ENCODE results near the gene RFPL2.
A peak's percentile ranks its signal among the peaks of the same experiment; 100 is the strongest.

Gene RFPL2

DNA sequence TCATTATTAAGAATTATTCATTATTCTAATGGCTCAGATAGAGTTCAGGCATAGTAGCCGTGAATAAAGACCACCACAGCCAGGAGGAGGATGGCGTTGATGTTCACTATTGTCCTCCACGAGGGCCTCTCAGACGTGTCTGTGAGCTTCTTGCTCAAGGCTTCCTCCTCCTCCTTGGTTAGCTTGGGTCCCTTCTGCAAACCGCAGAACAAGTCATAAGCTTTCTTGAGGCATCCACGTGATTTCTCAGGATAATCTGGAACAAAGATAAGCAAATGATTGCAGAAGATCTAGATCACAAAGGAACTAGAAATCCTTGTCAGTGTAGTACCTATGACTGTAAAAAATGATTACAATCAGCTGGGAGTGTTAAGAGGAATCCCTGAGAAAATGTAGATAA, 13.6 kb upstream of the RFPL2 start:
- H3K27ac ChIP-seq: no peak overlapping the region

DNA sequence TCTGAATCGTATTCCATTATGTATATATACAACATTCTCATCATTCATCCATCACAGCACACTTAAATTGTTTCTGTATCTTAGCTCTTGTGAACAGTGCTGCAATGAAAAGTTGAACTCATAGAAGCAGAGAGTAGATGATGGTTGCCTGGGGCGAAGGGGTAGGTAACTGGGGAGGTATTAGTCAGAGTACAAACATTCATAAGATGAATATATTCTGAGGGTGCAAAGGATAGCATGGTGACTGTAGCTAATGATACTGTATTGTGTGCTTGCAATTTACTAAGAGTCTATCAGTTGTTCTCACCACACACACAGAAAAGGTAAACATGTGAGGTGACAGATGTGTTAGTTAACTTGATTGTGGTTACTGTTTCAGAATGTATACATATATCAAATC, 12.6 kb upstream of the RFPL2 start:
- no peak overlapping the region for H3K27ac ChIP-seq
- TF ChIP-seq, protein P1, sequence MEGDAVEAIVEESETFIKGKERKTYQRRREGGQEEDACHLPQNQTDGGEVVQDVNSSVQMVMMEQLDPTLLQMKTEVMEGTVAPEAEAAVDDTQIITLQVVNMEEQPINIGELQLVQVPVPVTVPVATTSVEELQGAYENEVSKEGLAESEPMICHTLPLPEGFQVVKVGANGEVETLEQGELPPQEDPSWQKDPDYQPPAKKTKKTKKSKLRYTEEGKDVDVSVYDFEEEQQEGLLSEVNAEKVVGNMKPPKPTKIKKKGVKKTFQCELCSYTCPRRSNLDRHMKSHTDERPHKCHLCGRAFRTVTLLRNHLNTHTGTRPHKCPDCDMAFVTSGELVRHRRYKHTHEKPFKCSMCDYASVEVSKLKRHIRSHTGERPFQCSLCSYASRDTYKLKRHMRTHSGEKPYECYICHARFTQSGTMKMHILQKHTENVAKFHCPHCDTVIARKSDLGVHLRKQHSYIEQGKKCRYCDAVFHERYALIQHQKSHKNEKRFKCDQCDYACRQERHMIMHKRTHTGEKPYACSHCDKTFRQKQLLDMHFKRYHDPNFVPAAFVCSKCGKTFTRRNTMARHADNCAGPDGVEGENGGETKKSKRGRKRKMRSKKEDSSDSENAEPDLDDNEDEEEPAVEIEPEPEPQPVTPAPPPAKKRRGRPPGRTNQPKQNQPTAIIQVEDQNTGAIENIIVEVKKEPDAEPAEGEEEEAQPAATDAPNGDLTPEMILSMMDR (conservative IDR thresholded peaks at IDR 0.05): no peak

More for the DNA sequence above, 13.6 kb upstream of the RFPL2 start:
- TF ChIP-seq, protein P1 (conservative IDR thresholded peaks at IDR 0.05): no peak

DNA sequence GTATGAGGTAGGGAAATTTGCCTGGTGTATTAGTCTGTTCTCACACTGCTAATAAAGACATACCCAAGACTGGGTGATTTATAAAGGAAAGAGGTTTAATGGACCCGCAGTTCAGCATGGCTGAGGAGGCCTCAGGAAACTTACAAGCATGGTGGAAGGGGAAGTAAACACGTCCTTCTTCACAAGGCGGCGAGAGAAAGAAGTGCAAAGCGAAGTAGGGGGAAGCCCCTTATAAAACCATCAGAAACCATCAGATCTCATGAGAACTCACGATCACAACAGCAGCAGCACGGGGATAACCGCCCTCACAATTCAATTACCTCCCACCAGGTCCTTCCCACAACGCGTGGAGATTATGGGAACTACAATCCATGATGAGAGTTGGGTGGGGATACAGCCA, 12.0 kb upstream of the RFPL2 start:
- TF ChIP-seq, protein P1 (conservative IDR thresholded peaks at IDR 0.05): no peak
- H3K27ac ChIP-seq: no peak overlapping the region

DNA sequence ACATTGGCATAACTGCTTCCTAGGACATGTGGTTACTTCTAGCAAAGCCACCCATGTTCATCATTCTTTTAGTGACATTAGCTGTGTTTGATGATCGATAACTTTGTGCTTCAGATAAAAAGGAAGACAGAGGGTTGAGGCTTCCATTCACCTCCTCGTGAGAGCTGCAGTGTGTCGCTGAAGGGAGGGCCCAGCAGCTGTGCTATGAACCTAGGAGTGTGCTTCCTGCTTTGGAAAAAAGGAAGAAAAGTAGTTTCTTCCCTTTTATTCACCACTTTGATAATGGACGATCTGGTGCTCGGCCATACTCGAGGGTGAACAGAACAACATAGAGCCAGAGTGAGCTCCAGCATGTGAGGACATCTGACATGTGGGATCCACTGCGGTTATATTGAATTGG, 6.1 kb upstream of the RFPL2 start:
- H3K27ac ChIP-seq: no peak overlapping the region
- TF ChIP-seq, protein P1 (conservative IDR thresholded peaks at IDR 0.05): no peak

DNA sequence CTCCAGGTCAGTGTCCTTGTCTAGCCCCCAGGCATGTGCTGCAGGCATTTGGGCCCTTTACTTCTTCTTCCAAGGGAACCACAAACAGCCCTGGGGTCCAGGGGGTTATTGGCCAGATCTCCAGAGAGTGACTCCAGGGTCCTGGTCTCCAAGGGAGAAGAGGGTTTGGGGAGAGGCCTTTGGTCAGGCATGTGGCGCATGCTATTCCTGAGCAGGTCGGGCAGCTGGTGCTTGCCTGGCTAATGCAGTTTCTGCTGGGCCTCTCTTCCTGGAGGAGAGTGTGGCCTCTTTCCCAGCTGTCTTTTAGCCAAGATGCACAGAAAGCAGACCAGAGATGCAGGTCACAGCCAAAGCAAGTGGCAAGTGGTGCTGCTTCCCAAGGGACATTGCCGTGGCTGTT, 3.8 kb upstream of the RFPL2 start:
- TF ChIP-seq, protein P1 (conservative IDR thresholded peaks at IDR 0.05): no peak
- no peak overlapping the region for H3K27ac ChIP-seq

DNA sequence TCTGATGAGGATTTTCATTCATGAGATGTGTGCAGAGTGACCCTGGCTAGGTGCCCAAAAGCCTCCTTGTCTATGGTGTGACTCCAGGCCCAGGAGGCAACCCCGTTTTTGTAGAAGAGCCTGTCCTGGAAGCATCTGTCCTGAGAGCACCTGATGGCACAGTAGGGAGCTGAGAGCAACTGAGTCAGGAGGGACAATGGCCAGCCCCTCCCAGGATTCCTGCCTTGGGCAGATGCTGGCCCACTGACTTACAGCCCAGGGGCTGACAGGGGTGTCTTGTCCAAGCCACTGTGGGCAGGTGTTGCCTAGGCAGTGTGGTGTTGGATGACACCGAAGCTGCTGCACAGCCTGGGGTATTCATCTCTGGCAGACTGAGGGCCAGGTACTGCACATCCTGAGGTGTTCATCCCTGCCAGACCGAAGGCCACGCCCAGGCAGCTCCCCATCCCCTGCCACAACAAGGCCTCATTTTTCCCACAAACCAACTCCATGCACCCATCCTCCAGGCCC, 3.2 kb upstream of the RFPL2 start:
- TF ChIP-seq, protein P1 (conservative IDR thresholded peaks at IDR 0.05): no peak
- no peak overlapping the region for H3K27ac ChIP-seq

DNA sequence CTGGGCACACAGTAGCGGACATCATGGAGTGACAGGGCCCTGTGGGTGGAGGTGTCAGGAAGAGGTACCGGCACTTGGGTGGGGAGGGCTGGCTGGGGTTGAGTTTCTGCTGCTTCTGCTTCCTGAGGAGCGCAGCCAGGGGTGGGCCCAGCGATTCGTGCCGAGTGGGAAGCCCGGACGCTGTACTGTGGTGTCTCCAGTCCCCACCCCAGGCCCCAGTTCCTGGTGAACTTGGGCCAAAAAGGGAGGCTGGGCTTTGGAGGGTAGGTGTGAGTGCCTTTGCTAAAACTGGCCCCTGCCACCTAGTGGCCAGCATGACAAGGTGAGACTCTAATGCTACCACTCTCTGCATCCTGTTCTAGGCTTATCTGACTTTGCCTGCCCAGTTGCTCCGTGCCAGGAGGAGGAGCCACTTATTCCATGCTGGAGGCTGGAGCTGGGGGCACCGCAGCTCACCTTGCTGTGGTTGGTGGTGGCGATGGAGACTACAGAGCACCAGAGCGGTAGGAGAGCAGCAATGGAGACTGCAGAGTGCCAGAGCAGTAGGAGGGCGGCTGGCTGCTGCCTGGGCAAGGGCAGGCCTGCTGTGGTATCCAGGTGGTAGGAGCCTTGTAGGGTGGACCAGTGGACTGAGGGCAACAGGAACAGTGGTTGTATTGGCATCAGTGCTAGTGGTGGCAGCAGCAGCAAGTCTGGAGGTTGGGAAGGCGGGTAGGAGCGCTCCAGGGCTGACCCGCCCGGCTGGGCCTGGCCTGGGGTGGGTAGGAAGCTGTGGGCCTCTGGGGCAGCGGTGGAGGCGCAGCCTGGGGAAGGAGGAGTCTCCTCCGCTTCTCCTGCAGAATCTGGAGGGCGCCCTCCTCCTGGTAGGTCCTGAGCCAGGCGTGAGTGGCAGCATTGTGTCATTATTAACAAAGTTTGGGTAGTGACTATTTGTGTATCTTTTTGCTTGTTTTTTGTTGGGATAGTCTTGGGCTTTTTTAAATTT, 2.2 kb upstream of the RFPL2 start:
- H3K27ac ChIP-seq: peak overlapping the region; percentile 88
- TF ChIP-seq, protein P1 (conservative IDR thresholded peaks at IDR 0.05): peak; percentile 84

Measured in VCaP (cell line).